Hematopoietic multipotent progenitor cell treated with erythropoietin and hydrocortisone succinate and interleukin-3 and kit ligand, for 4 days (in vitro differentiated cells): ENCODE results near the gene OPCML.

Source experiments
- DNase-seq: peaks from one replicate; pipeline ENCODE4 v3.0.0-alpha.2; 2015

OPCML gene

DNA sequence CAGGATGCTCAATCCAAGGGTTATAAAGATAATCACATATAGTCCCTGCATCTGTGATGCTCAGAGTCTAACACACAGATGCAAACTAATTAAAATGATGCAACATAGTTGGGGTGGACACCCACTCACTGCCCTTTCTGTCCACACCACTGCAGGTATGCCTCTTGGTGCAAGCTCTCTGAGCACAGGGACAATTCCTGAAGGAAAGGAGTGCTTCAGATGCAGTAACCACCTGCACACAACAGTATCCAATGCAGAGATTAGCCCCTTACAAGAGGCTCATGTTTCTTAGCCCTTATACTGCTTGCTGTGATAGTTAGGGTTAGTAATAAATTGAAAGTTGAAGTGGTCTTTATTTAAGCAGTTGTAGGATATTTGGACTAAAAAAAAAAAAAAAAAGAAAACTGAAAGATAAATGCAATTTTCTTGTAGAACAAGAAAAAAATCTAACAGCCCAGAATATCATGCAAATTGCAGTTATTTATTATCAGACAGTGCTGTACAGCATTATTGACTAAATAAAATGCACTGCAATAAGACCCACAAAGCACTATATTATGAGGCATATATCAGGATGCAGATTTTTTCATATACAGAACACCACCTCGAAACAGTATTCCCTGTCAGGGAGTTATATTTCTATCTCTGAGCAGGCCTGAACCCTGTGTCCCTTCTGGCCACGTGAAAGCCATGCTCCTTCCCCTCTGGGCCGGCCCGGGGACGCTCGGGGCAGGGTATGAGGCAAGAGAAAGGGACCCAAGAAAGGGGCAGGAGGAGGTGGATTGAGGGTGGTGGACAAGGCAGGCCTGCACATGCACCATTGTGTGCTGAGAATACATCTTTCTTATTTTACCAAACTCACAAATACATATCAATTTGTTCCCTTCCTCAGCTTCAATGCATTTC is 260.2 kb downstream of the OPCML start:
- no peak for DNase-seq

DNA sequence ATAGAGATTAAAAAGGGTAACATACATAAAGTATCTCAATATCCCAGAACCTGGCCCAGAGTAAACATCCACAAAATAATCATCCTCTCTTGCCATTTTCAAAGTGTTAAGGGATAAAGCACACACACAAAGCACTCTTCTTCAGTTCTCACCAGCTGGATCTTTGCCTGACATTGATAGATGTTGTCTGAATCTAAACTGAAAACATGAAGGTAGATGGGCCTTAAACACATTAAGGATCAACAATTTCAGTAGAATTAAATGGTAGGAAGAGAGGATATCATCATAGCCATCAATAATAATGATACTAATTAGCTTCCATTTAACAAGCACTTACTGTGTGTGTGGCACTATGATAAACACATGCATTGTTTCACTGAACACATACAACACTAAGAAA is 261.1 kb downstream of the OPCML start:
- DNase-seq: no peak

DNA sequence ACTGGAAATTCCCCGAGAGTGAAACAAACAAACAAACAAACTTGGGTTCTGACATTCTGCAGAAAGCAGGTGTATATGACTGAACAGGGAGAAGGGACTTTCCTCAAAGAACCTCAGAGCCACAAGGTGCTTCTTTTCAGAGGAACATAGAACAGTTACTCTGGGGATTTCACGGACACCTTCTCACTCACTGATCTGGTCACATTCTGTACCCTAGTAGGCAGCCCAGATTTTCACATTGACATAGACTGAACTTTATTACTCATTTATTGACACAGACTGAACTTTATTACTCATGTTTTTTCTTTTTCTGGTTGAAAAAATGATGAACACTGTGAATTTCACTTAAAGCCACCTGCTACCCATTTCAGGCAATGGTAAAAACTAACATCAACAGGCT is 263.0 kb downstream of the OPCML start:
- DNase-seq: no peak

DNA sequence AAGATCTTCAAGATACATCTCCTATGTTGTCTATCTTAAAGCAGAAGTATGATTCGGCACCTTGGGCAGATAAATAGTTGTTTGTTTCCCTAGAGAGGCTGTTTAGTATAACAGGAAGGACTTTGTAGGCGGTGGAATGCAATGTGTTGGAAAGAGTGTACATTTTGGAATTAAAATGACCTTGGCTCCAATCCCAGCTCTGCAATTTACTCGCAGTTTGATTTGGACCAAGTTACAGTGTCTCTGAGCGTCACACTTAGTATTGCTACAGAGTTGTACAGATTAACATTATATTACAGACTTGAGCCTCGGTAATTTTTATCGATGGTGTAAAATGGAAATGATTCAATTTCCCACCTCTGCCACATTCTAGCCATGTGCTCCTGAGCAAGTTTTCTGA is 265.3 kb downstream of the OPCML start:
- no peak for DNase-seq

DNA sequence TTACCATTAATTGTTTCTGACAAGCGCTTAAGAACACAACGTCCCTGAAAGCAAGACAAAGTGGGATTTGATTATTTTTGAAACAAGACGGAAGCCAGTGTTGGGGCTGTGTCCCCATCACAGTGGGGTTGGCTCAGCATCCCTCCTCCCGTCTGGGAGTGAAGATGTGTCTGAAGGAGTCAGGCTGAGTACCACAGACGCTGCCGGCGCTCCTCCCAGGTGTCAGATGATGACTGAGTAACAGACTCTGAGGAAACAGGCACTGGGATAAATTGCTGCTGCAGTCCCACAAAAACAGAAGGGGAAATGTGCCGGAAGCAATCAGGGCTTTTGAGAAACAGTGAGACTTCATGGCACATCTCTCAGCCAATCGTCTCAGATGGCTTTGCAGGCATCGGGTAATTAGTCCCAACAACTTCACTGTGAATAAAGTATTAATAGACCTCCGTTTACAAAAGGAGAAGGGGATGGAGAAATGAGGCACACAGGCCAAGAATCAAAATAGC is 266.7 kb downstream of the OPCML start:
- DNase-seq: no peak

DNA sequence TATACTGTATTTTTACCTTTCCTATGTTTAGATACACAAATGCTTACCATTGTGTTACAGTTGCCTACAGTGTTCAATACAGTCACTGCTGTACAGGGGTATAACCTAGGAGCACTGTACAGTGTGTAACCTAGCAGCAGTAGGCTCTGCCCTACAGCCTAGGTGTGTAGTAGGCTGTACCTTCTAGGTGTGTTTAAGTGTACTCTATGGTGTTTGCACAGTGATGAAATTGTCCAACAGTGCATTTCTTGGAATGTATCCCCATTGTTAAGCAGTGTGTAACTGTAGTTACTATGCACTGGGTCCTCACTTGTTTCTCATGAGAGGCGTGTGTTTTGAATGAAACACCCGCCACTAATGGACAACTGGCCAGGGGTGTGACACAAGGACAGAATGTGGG is 269.0 kb downstream of the OPCML start:
- DNase-seq: no peak

DNA sequence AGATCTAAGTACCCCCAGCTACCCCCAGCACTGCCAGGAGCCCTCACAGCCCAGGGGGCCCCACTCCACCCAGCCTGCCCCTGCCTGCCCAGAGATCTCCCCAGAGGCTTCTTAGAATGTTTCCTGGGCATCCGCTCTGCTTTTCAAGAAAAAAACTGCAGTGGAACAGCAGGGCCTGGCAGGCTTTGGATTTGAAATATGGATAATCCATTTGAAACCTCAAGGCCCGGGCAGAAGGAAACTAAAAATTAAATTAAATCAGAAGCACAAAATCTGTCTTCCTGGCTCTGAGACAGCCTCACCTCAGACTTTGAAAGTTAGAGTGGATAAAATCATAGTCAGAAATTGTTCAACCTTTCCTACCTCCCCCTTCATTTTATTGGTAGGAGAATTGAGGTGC is 273.6 kb downstream of the OPCML start:
- DNase-seq: no peak

DNA sequence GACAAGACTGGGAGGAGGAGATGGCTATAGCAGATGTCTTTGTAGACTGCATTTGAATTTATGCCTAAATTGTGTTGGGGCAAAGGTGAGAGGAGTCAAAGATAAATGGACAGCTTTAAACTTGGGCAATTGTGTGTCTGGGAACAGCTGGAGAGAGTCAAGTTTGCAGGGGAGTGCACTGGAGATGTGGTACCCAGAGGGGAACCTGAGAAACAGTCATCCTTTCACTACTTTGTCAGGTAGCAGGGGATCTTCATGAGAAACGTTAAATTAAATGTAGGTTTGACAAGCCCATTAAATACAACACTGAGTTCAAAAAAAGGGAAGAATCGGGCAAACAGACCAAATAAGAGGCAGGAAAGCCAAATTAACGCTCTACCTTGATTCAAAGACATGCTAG is 277.7 kb downstream of the OPCML start:
- no peak for DNase-seq

DNA sequence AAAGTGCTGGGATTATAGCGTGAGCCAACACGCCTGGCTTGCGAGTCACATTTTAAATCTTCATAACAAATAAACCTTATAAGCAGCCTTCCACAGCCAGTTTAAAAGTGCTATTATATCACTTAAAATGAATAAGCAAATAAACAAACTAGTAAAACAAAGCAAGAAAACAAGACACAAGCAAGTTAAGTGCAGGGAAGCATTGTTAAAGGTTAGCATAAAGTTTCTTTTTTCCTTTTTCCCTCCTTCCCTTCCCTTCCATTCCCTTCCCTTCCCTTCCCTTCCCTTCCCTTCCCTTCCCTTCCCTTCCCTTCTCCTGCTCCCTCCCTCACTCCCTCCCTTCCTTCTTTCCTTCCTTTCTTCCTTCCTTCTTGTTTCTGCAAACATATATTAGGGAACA is 278.7 kb downstream of the OPCML start:
- DNase-seq: no peak

DNA sequence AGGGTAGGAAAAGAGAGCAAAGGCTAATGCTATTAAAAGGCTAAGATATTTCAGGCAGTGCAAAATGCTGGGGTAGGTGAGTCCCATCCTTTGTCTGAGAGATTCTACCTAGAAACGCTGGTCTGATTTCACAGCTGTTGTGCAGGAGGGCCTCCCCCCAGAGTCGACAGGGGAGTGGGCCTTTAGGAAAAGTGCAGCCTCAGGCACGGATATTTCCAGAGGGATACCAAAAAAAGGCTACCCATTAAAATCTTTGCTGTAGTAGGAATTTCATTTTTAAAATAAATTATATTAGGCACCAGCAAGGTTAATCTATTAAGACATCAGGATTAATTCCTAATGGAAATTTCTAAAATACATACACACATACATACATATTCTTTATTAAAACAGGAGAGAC is 280.5 kb downstream of the OPCML start:
- no peak for DNase-seq

DNA sequence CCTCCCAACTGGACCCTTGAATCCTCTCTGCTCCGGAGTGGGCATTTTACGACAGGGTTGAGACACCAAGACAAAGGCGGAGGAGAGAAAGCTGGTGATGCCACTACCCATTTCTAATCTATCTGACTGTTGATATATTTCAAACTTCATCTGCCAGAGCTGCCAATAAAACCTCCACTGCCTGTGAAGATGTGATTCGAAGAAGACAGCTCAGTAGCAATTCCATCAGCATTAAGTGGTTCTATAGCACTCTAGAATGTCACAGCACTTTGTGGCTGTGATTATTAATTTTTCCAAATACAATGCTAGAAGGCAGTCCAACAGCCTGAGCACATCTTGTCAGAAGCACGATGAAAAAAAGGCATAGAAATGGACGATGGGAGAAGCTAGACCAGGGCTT is 282.8 kb downstream of the OPCML start:
- no peak for DNase-seq

DNA sequence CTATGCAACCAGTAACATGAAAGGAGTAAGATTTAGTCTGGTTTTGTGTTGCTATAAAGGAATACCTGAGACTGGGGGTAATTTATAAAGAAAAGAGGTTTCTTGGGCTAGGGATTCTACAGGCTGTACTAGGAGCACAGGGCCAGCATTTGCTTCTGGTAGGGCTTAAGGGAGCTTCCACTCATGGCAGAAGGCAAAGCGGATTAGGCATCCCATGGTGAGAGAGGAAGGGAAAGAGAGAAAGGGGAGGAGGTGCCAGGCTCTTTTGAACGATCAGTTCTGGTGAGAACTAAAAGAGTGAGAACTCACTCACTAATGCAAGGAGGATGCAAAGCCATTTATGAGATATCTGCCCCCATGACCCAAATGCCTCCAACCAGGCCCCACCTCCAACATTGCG is 283.2 kb downstream of the OPCML start:
- DNase-seq: no peak

DNA sequence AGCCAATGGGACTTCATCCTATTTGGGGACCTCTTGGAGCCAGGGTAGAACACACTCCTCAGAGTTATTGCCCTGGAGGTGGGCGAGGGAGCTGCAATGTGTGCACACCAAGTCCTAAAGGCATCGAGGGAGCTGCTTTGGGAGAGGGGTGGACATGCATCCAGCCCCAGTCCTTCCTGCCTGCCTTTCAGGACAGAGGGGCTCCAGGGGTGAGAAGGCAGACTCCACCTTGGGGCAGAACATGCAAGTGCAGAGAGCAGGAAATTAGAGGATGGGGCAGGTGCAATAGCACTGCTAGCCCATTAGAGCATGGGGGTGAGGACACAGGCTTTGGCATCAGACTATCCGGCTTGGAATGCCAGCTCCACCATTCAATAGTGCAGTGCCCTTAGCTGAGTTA is 288.5 kb downstream of the OPCML start:
- DNase-seq: no peak

DNA sequence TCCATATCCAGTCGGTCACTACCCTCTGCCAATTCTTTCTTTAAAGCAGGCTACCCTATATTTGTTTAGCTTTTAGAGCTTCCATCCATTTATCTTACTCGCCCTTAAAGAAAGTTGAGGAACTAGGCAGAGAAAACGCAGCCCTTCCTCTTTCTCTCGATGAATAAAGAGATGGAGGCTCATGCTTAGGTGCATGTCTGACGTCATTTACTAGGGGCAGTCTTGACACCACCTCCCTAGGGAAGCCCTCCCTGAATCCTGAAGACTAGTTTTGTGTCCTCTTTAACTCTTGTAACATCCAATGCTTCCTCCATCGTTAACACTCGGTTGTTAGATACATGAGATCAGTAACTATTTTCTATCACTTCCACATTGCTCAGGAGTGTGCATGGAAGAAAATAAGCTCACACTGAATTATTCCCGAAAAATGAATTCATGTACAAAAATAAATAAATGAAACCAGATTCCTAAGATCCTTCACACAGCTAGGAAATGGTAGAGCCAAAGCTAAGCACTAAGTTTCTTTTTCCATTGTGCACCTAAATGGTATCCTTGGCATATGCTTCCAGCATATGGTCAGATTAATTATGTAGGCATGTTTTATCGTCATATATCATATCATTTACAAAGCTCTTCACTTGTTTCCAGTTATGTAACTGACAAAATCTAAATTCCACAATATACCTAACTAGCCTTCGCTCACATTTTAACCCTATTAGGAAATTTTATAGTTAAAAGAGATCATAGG is 291.2 kb downstream of the OPCML start:
- DNase-seq: no peak

DNA sequence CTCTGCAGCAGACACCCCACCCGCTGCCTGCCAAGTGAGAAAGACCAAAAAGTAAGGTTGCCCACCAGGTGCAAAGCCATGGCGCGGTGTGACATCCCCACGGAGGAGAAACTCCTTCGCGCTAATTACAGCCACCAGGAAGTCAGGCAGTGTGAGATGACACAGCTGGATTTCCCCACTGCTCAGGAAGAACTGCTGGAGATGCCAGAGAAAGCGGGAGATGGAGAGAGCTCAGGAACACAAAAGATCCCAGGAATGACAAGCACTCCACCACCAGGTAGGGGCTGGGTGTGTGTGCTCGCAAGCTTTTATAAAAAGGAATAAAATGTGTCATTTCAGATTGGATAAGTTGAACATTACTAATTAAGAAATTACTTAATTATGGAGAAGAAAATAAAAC is 292.7 kb downstream of the OPCML start:
- no peak for DNase-seq

DNA sequence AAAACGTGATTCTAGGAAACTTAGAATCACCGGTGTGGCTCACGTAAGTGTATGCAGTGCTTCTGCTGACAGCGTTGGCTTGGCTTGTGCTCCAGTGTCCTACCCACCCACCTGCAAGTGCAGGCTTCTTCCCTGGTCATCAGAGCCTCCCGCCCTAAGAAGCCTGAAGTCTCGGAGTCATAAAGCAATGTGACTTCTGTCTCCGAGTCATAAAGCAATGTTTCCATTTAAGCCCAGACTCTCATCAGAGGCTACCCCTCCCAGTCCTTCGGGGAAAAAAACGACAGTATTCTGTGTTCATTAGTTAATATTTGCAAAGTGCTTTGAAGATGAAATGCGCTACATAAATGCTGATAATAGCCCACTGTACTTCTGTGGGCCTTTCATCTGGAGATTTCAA is 293.8 kb downstream of the OPCML start:
- DNase-seq: no peak

DNA sequence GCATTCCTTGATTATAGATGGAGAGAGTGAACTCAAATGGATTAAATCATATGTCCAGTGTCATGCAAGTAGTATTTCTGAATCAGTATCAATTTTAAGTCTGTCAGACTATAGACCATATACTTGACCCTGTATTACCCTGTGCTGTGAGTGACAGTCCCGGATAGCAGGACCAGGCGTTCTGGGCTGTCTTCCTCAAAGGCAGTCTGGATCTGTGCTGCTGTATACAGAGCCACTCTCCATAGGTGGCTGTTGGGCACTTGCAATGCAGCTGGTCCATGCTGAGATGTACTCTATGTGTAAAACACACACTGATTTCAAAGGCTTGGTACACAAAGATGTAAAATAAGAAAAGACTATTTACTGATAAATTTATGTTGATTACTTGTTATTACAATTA is 294.3 kb downstream of the OPCML start:
- no peak for DNase-seq

DNA sequence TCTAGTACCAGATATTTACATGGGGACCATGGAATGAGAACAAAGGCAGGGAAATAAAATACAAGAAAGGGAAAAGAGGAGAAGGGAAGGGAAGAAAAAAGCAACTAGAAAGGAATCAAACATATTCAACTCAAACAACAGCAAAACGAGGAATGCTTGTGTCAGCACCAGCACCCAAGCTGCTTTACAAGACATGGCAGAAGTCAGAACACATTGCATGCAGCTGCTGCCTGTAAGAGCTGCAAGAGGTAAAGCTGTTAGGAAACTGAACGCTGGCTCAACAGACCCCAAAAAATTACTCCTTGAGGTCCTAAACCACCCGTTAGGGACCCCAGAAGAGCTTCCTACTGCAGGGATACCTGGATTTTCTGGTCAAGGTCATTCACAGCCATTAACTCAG is 296.9 kb downstream of the OPCML start:
- DNase-seq: no peak

DNA sequence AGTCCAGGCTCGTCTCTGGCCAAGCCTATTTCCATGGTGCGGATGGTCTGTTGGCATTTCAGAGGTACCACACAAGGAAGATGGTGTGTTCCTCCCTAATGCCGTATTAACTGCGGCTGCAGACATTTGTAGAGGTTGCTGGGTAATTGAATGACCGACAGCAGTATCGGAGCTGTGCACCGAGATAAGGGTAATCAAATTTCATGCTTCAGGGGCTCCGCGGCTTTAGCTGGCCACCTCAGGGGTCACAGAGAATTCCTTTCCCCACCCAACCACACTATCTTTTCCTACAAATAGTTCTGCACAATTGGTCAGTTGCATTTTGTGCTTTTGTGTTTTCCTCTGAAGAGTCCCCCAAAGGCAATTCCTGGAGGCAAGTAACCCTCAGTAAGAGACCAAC is 297.4 kb downstream of the OPCML start:
- no peak for DNase-seq

DNA sequence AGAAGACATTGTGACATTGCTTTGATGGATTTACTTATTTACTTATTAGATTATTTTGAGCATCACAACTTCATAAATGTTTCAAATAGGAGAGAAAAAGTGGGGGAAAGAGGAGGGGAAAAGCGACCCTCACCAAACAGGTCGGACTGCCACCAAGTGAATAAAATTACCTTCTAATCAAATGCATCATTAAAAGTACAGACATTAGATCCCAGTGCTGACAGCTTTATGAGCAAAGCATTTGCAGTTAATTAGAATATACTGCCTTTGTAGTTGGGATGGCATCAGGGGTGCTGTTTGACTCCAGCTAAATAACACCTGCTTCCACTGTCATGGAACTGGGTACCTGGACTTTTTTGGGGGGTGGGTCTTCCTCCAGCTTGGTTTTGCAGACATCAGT is 299.6 kb downstream of the OPCML start:
- no peak for DNase-seq

DNA sequence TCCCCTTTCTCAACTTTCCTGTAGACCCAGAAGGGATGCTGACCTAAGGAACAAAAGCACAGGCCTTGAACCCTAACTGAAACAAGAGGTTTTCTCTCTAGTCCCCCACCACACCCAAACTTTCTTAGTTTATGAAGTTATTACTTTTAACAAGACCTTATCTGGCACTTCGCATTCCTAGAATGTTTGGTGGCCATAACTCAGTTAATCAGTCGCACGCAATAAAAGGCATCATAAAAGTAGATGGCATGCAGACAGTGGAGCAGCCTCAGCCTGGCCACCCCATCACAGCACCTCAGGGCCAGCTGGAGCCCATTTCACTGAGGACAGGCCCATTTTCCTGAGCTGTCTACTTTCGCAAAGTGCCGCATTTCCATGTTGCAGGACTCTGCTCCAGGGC is 301.9 kb downstream of the OPCML start:
- DNase-seq: no peak

DNA sequence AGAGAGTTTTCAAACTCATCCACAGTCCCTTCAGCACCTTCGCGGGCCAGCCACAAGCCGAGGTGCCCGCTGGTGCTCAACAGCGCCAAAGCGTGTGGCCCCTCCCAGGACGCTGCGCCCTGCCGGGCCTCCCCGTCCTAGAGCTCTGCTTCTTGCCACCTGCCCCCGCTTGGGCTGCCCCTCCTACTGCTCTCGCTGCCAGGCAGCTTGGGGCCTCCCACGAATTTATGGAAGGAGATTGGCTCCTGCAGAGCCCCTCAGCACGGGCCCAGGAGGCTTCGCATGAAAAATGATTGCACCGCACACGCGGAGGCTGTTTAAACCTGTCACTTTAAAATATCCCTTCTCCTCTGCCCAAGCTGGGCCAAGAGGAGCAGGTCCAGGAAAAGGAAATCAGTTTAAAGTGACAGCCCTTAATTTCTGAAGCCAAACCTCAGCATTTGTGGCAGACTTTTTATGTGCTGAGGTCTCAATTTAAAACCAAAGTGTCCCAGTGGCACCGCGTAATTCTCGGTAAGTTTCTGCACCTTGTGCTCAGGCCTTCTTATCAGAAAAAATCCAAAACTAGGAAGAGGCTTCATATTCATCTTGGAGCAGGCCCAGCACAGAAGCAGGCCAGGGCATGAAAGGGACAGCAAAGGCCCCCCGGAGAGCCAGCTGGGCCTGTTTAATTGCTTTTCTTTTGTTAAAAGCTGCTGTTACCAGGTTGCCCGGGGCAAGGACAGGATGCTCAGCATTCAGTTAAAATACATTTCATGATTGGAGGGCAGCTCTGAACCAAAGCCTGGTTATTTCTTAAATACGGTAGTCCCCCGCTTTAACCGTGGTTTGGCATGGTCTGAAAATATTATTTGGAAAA is 303.6 kb downstream of the OPCML start:
- peak; percentile 2 for DNase-seq

DNA sequence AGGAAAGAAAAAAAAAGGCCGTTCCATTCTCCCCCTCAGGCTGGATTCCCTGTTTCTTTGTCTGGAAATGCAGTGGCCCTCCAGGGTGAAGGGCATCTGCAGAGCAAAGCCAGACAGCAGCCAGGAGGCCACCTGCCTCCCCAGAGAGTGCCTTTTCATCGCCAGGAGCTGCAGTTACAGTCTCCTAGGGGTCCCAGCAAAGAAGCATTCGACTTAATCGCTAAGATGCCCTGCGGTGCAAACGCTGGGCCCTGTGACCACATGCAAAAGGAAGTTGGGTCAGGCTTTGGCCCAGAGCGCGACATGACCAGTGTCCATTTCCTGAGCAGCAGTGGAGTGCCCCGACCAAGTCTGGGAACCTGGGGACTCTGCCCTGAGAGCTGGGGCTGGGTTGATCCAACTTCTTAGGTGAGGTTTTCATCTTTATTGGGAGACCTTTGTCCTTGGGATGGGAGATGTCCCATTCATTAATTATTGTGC is 304.6 kb downstream of the OPCML start:
- no peak for DNase-seq
